Activated CD8-positive, alpha-beta memory T cell treated with anti-CD3 and anti-CD28 coated beads, Interleukin-2, amount 50 U/mL, for 4 hours (primary cell): Measurements from ENCODE around the gene RFX3.
"Not testable (repeated sequence)": the region's sequence is repeated elsewhere in the genome, so short reads cannot be mapped to it uniquely, and the experiment has no call there.

ENCODE experiments used
- DNase-seq: peaks from one replicate; pipeline ENCODE4 v3.0.0-alpha.2; 2020

RFX3 gene

DNA sequence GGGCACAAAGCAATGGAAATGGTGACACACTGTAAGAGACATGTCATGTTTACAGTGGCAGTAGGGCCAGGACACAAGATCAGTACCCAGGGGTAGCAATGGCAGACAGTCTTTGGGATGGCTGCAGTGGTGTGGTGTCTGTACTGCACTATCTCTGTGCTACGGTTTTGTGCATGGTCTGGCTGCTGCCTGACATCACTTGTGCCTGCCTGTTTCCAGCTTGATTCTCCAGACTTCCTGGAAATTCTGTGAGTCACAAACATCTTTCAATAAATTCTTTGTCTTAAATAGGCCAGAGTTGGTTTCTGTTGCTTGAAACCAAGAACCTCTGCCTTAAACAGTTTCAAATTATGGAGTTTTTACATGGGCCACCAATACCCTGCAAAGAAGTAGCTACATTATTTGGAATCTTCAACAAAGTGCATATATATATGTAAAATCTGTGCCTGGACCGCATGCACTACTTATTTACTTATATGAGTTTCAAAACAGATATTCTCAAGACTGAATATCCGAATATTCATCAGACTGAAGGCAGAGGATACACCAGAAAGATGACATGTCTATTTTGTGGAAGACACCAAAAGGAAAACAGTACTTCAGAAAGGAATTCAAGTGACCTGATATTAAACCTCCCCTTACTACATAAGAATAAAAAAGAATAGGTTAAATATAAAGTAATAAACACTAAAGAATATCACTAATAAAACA, 188.1 kb downstream of the RFX3 start:
- no peak for DNase-seq

DNA sequence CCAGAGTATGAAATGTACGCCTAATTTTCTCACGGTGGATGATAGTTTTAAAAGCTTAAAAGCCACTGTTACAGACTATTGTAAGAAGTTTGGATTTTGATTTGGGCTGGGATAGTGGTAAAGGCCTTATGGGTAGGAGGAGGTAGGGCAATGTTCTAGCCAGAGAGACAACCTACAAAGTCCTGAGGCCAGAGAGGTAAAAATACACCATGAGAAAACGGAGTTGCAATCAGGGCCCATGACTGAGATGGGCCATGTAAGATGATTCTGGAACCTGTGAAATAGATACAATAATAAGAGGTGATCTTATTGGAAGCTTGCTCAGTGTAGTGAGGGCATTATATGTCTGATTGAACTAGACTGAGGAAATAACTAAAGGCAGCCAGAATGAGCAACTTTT, 188.8 kb downstream of the RFX3 start:
- no peak for DNase-seq

DNA sequence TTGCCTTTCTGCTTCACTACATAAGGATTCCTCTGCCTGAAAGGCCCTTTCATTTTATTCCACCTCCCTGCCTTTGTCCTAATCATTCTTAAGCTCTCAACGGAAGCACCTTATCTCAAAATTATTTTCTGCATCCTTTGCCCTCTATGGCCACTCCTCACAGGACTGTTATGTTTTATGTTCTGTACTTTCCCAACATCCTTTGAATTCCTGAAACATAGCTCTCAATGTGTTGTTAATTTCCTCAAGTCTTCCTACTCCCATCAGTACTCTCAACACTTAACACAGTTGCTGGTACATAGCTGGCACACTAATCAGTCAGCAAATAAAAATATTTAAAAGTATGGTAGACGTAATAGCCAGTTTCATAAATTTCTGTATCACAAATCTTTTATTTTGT, 193.0 kb downstream of the RFX3 start:
- DNase-seq = no peak

DNA sequence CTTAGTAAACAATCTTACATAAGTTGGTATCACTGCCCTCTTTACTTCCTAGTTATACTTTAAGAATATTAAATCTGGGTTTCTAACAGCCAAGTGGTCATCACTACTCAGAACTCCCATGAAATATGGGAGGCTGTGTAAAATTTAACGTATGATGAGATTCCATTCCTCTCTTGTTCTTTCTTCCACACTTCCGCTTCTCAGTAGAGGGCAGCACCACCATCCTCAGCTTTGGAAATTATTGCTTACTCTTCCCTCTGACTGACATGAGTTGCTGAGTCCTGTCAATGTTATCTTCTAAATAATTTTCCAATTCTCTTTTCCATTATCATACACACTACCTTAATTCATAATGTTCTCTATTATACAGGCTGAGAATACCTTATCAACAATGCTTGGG, 194.0 kb downstream of the RFX3 start:
- DNase-seq = no peak

DNA sequence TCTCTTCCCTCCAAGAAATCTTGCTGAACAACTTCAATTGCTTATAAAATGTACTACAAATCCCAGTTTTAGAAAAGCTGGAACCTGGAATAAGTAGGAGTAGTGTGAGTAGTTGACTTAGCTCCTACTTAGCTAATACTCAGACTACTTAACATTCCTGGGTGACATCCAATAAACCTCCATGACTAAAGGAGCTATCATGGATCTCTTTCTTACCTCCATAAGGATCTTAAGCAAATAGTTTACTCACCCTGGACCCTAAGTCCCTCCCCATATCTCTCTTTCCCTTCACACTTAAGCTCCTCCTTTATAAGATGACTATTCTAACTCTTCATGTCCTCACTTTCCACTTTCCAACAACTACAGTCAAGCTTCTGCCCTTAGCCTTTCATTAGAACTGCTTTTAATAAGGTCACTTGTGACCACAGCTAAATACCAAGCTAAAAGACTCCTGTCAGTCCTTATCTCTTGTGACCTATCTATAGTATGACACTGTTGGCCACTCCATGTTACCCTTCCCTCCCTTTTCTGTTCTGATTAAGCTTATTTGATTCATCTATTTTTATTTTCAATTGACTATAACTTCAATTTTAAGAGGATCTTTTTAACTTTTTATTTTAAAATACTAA, 194.9 kb downstream of the RFX3 start:
- no peak for DNase-seq

DNA sequence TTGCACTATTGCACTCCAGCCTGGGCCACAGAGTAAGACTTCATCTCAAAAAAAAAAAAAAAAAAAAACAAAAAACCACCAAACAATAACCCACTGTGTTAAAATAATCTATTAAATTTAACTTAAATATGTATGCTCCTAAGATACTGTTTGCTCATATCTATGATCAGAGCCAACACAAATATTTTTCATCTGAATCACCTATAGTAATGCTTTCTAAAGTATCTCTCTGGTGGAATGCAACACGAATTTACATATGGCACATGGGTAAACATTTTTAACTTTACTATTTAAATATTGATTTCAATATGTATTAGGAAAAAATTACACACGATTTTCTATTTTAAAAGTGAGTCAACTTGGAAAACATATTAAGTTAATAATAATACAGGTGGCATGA, 196.4 kb downstream of the RFX3 start:
- no peak for DNase-seq

DNA sequence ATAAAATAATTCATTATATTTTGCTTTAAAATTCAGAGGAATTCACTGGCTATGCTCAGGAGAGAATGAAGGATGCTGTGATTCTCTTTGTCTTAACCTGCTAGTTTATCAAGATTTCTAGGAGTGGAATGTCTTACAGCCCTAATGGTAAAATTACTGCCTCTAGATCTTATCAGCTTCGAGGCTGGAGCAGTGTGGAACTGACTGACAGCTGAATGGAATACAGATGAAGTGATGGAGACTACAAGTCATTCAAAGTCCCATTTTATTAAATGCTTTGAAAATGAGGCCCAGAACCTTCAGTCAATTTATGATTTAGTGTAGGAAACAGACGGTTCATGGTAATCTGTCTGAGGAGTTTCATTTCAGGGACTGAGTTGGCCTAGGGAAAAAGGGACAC, 202.1 kb downstream of the RFX3 start:
- DNase-seq = no peak

DNA sequence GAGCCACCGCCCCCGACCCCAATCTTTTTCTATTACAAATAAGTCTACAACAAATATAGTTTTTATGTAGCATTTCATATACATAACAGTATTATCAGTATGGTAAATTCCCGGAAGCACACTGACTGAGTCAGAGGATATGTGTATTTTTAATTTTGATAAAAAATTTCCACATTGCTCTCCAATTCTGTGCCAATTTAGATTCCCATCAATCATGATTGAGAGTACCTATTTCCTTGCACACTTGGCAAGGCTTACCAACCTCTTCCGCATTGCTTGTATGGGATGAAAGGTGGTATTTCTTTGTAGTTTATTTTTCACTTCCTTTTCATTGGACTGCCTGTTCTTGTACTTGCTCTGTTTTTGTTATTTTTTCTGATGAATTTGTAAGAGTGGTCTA, 204.6 kb downstream of the RFX3 start:
- no peak for DNase-seq

DNA sequence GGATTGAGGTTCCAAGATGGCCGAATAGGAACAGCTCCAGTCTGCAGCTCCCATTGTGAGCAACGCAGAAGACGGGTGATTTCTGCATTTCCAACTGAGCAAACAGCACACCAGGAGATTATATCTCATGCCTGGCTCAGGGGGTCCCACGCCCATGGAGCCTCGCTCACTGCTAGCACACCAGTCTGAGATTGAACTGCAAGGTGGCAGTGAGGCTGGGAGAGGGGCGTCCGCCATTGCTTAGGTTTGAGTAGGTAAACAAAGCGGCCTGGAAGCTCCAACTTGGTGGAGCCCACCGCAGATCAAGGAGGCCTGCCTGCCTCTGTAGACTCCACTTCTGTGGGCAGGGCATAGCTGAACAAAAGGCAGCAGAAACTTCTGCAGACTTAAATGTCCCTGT, 213.2 kb downstream of the RFX3 start:
- not testable (repeated sequence) for DNase-seq

DNA sequence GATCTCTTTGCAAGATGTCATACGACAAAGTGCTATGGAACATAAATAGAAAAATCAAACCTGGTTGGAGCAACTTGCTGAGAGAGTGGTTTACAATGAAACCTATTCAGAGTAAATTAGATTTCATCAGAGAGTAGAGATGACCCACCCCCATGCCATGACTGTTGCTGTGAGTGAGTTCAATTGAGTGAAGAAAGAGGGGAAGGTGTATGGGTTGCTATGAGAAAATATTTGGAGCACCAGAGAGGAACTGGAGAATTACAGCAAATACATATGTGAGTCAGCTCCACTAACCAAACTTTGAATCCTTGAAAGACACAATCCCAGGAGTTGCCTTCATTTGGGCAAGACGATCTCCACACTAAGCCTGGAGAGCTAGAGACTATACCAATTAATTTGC, 217.2 kb downstream of the RFX3 start:
- DNase-seq = no peak

DNA sequence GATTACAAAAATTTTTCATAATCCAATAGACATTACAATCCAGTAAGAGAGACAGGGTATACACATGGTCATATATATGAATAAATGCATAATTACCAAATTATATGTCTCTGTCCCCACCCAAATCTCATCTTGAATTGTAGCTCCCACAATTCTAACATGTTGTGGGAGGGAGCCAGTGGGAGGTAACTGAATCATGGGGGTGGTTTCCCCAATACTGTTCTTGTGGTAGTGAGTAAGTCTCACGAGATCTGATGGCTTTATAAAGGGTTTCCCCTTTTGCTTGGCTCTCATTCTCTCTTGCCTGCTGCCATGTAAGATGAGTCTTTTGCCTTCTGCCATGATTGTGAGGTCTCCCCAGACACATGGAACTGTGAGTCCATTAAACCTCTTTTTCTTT, 221.4 kb downstream of the RFX3 start:
- not testable (repeated sequence) for DNase-seq

DNA sequence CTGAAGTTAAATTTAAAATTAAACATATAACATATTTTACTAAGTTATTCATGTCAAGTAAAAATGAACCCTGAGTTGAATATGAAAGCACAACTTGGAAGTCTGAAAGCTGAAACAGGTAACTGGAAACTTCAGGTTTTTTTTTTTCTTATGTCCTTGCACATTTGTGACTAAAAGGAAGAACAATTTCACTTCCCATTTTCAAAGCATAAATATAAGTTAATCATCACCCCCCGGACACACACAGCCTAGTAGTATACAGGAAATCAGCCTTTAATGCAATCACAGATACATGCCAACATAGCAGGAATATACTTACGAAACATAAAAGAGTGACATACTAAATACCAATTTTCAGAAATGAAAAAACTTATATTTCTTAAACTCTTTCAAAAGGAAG, 225.9 kb downstream of the RFX3 start:
- DNase-seq = no peak

DNA sequence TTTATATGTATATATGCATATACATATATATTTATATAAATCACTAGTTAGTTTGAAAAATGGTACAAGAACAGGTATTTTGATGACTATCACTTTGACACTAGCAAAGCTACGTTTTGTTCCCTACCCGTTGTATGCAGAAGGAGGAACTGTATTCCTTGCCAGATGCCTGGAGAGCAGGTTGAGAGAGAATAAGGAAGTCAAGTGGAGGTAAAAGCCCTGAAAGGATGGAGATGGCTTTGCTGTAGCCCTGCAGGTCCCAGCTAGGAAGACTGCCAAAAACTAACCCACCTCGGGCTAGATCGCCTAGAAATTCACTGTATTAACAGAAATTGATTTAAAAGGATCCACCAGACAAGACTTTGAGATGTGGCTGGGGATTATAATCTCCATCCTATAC, 229.3 kb downstream of the RFX3 start:
- no peak for DNase-seq

DNA sequence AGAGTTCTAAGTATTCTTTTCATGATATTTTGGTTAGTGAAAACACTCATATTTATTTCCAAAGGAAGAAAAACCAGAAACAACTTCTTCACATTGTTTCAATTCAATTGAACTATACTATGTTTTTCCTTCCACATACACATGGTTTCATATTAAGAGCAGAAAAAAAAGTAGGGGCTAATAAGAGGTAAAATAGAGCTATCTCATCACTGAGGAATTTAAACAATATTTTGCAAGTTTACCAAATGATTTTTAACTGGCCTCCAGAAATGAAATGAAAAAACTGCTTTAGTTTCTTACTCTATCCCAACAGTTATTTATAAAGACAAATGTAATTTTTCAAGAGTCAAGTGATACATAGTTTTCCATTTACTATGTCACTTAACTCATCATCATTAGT, 233.5 kb downstream of the RFX3 start:
- DNase-seq = no peak

DNA sequence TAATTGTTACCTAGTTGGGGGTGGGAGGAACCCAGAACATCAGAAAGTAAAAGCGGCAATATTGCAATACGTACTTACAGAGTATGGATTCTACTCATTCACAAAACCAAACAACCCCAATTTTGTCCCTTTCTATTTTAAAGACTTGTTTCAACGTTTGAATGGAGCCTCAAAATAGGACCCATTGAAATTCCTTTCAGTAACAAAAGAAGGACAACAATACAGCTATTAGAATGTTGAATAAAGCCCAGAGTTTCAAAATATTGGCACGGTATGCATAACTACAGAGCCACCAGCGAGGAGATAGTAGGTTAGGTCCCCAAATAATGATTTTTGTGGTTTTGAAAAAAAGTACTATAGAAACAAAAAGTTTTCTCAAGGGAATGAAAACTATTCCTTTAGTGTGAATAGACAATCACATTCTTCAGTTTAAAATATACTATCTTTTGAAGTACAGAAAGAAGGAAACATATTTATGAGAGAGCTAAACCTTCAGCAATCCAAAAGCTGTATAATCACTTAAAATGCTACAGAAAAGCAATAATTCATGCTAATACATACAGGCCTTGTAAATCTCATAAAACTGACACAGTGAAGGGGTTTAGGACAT, 235.5 kb downstream of the RFX3 start:
- DNase-seq = no peak

DNA sequence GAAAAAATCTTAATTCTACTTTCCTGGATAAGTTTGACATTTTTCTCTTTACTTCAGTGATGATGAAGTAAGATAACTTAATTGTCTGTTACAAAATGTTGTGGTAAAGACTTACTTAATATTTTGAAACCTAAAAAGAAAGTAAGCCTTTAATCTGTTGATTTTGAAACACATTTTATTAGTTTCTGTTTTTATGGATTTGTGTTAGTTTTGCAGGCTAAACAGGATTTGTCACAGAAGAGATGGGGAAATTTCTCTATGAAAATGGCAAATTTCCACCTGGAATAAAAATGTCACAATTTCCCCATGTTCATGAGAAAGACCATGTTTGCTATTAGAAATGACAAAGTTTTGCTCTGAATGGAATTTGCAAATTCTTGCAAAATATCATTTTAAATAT, 237.1 kb downstream of the RFX3 start:
- no peak for DNase-seq

DNA sequence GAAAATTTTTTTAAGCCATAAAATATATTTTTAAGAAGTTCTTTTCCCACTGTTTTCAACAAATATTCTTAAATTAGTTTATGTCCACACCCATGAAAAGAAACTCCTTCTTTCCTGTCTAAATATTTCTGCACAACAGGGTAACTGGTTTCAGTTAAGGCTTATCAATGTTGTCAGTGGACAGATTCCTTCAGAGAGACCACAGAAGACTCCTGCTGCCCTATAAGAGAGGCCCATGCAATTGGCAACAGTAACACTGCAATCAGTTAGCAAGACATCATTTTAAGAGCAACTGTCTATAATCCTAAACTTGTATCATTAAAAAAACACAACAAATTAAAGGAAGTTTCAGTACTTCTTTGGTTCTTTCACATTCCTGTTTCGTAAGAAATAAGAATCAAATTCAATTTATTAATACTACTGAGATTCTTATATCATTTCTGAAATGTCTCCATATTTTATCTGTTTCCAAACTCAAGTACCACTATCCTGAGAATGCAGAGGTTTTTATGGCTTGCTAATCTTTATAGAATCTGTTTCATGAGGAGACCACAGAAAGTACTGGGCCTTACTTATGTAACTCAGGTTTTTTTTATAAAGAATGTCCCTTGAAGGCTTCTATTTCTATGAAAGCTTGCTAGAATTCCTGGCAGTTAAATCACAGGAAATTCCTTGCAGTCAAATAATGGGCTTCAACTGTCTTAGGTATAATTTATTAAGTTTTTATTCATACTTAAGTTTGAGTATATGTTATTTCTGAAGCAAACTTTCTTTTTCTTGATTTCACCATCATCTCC, 240.2 kb downstream of the RFX3 start:
- no peak for DNase-seq

DNA sequence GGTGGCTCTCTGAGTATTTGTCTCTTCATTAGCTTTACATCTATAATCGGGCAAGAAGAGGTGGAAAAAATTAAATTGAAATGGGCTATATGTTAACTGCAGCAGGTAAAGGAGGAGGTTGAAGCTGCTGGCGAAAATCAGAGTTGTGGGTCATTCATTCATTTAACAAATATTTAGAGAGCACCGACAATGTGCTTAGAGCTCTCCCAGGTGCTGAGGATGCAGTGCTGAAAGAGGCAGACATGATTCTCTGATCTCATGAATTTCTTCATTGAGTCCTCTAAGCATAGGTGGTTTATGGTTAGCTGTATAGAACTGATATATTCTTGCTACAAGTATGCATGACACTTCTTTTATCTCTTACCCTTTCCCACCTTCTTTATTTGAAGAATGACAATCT, 243.4 kb downstream of the RFX3 start:
- DNase-seq = no peak

DNA sequence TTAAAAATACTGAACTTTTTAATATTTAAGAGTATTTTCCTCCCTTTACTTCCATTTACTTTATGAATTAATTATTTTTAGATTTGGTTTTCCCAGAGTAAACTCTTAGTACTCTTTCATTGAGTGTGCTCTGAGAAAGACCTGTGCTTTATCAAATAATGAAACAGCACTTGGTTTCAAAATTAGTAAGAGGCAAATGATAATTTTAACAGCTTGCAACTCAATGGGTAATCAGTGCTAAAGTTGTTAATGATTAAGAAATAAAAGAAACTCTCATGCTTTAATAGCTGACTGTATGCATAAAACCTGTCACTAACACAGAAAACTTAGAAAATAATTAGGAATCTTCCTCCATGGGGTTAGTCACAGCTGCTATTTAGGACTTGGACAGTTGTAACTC, 244.4 kb downstream of the RFX3 start:
- DNase-seq = no peak

DNA sequence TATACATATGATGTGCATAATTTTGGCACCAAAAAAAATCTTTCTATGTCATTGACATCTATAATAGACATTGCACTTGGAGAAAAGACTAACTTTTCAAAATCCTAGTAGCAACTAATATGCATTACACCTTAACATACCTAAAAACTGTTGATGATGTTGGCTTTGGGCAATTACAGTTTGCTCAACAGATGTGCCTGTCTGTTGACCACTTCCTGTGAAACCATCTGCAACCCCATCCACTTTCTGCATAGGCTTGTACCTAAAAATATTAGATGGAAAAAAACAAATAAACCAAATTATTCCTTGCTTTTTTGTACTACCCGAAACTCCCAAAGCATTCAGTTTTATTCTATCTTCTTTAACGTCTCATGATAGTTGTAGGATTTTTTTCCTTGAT, 248.6 kb downstream of the RFX3 start:
- no peak for DNase-seq

DNA sequence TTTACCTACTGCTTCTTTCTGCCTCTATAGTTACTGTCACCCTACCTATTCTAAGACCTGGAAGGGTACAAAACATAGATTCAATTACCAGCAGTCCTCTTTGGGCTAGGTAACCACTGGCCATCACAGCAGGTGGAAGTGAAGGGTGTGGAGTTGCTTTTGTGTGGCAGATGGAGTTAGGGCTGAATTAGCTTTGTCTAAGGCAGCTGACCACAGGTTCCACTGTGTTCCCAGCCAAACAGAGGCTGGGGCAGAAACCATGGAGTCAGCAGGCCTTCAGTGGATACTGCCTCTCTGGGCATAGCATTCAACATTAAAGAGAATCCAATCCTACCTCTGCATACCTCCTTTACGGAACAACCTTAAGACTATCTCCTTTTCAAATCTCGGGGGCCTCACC, 254.2 kb downstream of the RFX3 start:
- no peak for DNase-seq

DNA sequence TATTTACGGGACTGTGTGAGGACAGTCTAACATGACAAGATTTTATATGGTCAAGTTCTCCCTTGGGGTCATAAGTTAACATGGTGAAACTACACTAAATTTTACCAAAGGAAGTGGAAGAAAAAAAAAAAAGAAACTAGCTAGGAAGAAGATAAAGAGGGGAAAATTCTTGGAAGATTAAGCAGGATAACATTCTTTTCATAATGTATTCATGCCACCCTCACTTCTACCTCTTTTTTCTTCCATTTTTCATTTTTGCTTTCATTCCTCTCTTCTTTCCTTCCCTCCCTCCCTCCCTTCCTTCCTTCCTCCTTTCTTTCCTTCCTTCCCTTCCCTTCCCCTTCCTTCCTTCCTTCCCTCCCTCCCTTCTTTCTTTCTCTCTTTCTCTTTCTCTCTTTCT, 254.6 kb downstream of the RFX3 start:
- no peak for DNase-seq

DNA sequence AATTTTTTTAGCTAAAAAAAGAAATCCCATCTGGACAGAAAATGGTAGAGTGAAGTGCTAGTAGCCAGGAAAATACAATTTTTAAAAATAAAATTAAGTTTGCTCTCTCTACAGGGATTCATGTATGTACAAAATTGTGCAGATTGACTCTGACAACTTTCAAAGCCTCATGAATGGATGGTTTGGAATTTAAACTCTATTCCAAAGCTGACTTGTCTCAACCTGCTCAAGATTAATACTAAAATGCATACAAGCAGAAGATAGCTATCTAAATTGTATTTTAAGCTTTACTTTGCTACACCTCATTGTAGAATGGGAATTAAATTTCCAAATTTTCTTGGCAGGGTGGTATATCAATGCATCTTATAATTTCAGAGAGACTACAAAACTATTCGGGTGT, 257.6 kb downstream of the RFX3 start:
- DNase-seq = no peak

DNA sequence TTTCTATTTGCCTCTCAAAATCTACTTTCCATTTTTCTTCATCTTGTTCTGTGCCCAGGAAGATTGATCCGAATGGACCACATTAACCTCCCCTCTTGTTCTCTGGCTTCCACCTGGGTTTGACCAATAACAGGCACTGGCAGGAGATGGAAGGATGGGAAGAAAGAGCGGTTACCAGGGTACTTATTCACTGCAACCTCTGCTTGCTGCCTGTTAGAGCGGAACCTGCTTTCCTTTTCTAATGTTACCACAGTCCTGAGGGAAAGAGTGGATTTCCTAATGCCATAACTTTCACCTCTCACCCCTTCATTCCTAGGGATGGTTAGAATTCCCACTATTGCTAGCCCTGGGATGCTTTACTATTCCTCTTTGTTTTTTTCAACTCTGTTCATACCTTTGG, 262.1 kb downstream of the RFX3 start:
- DNase-seq = no peak
